ENCODE results near the gene EML1.
"Not testable (repeated sequence)": the region's sequence is repeated elsewhere in the genome, so short reads cannot be mapped to it uniquely, and the experiment has no call there.

Gene EML1

GRCh38 chr14:99755629-99756603, 37.3 kb upstream of the EML1 start:
- peak; percentile 78 for DNase-seq (ENCODE audit: low read depth)

GRCh38 chr14:99756796-99757195, 36.4 kb upstream of the EML1 start:
- no peak for DNase-seq (ENCODE audit: low read depth)

GRCh38 chr14:99757331-99758070, 35.7 kb upstream of the EML1 start:
- DNase-seq (ENCODE audit: low read depth): peak; percentile 99

- DNase-seq (ENCODE audit: low read depth): peak; percentile 93
Observed at GRCh38 chr14:99758121-99758821, 34.9 kb upstream of the EML1 start.

- DNase-seq (ENCODE audit: low read depth): no peak
Observed at GRCh38 chr14:99758872-99759545, 34.2 kb upstream of the EML1 start.

GRCh38 chr14:99759546-99759925, 33.7 kb upstream of the EML1 start:
- no peak for DNase-seq (ENCODE audit: low read depth)

- DNase-seq (ENCODE audit: low read depth): no peak
Observed at GRCh38 chr14:99760817-99761216, 32.4 kb upstream of the EML1 start.

- DNase-seq (ENCODE audit: low read depth): not testable (repeated sequence)
Observed at GRCh38 chr14:99762911-99763310, 30.3 kb upstream of the EML1 start.

GRCh38 chr14:99763527-99764221, 29.5 kb upstream of the EML1 start:
- no peak for DNase-seq (ENCODE audit: low read depth)

- no peak for DNase-seq (ENCODE audit: low read depth)
Observed at GRCh38 chr14:99764222-99764706, 28.9 kb upstream of the EML1 start.

- DNase-seq (ENCODE audit: low read depth): no peak
Observed at GRCh38 chr14:99768381-99768780, 24.8 kb upstream of the EML1 start.

GRCh38 chr14:99769123-99769522, 24.1 kb upstream of the EML1 start:
- no peak for DNase-seq (ENCODE audit: low read depth)

GRCh38 chr14:99769799-99770198, 23.4 kb upstream of the EML1 start:
- no peak for DNase-seq (ENCODE audit: low read depth)

GRCh38 chr14:99772371-99773283, 20.6 kb upstream of the EML1 start:
- DNase-seq (ENCODE audit: low read depth): no peak

- no peak for DNase-seq (ENCODE audit: low read depth)
Observed at GRCh38 chr14:99773521-99774497, 19.4 kb upstream of the EML1 start.

GRCh38 chr14:99774556-99775307, 18.5 kb upstream of the EML1 start:
- DNase-seq (ENCODE audit: low read depth): no peak

- DNase-seq (ENCODE audit: low read depth): no peak
Observed at GRCh38 chr14:99775351-99775750, 17.9 kb upstream of the EML1 start.

- no peak for DNase-seq (ENCODE audit: low read depth)
Observed at GRCh38 chr14:99777951-99778350, 15.3 kb upstream of the EML1 start.

Measured in GM04503 (cell line).